ENCODE measurements around the gene ARRB2.

The ARRB2 gene

DNA sequence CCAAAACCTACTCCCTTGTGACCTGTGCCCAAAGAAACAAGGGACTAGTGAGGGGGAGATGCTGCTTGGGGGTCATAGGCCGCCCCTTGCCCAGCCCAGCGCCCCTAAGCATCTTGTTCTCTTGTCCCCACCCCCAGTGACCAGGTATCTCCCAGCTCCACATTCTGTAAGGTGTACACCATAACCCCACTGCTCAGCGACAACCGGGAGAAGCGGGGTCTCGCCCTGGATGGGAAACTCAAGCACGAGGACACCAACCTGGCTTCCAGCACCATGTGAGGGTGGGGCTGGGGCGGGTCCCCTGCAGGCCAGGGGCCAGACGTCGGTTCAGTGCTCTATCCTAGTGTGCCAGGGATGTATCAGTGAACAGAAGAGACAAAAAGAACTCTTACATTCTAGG, 8.7 kb downstream of the ARRB2 start:
- H3K4me3 ChIP-seq (replicated peaks in 1 of 2; ENCODE audit: low read depth in 2 of 2, low read length in 2 of 2): no peak overlapping the region
- DNase-seq (ENCODE audit: low read depth in 2 of 2): no peak
- TF ChIP-seq, protein P1, sequence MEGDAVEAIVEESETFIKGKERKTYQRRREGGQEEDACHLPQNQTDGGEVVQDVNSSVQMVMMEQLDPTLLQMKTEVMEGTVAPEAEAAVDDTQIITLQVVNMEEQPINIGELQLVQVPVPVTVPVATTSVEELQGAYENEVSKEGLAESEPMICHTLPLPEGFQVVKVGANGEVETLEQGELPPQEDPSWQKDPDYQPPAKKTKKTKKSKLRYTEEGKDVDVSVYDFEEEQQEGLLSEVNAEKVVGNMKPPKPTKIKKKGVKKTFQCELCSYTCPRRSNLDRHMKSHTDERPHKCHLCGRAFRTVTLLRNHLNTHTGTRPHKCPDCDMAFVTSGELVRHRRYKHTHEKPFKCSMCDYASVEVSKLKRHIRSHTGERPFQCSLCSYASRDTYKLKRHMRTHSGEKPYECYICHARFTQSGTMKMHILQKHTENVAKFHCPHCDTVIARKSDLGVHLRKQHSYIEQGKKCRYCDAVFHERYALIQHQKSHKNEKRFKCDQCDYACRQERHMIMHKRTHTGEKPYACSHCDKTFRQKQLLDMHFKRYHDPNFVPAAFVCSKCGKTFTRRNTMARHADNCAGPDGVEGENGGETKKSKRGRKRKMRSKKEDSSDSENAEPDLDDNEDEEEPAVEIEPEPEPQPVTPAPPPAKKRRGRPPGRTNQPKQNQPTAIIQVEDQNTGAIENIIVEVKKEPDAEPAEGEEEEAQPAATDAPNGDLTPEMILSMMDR (IDR thresholded peaks at IDR 0.05; ENCODE audit: low read depth, low read length): no peak

DNA sequence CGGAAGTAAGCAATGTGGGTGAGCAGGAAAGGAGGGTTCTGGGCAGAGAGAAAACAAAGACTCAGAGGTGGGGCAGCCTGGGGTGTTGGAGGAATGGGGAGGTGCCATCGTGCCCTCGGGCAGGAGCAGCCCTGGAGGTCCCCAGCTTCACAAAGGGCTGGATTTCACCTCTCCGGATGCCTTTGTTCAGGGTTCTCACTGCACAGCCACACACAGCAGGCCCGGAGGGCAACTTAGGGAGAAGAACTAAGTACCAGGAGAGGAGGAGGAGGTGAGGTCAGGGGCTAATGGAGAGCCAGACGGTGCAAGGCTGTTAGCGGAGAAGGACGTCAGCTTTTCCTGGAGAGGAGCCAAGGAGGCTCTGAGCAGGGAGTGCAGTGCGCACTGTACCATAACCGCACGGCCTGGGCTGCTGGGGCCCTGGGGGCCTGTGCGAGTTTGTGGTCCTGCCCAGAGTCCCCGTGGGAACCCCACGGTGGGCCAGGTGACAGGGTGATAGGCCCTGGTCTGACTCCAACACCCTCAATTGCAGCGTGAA, 9.3 kb downstream of the ARRB2 start:
- no peak overlapping the region for H3K4me3 ChIP-seq (replicated peaks in 1 of 2; ENCODE audit: low read depth in 2 of 2, low read length in 2 of 2)
- TF ChIP-seq, protein P1 (IDR thresholded peaks at IDR 0.05; ENCODE audit: low read depth, low read length): no peak
- DNase-seq (ENCODE audit: low read depth in 2 of 2): peak in 1 of 2 donors; percentile 12

DNA sequence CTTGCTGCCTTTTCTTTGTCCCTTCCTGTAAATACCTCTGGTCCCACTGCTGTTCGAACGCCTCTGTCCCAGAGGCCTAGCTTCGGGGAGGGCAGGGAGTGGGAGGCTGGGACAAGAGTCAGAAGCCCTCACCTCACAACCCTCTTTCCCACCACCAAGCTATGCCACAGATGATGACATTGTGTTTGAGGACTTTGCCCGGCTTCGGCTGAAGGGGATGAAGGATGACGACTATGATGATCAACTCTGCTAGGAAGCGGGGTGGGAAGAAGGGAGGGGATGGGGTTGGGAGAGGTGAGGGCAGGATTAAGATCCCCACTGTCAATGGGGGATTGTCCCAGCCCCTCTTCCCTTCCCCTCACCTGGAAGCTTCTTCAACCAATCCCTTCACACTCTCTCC, 10.4 kb downstream of the ARRB2 start:
- no peak overlapping the region for H3K4me3 ChIP-seq (replicated peaks in 1 of 2; ENCODE audit: low read depth in 2 of 2, low read length in 2 of 2)
- DNase-seq (ENCODE audit: low read depth in 2 of 2): no peak
- TF ChIP-seq, protein P1 (IDR thresholded peaks at IDR 0.05; ENCODE audit: low read depth, low read length): no peak

DNA sequence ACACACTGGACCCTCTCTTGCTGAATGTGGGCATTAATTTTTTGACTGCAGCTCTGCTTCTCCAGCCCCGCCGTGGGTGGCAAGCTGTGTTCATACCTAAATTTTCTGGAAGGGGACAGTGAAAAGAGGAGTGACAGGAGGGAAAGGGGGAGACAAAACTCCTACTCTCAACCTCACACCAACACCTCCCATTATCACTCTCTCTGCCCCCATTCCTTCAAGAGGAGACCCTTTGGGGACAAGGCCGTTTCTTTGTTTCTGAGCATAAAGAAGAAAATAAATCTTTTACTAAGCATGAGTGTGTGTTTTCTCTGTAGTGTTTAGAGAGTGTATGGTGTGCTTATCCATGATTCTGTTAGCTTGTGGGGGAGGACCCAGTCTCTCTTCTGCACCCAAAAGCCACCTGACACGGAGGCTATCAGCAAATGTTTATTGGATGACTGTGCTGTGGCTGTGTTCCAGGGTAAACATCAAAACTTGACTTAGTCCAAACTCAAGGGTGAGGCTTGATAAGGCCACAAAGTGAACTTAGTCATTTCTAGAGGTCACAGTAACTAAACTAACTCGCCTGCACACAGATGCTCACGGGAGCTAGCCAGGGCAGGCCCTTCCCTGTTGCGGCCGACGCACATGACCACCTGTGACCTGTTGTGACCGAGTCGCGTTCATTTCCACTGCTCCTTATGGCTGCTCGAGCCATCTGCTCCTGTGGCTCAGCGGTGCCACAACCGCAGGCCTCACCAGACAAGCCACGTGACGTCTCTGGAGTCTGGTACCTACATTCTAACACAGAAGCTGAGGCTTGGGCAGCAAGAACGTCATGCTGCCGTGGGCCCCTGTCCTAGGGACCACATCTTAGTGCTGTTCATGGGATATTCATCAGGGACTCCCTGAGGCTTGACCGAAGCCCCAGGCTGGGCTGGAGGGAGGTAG, 11.0 kb downstream of the ARRB2 start:
- DNase-seq (ENCODE audit: low read depth in 2 of 2): peak; percentile 37 to 46
- TF ChIP-seq, protein P1 (IDR thresholded peaks at IDR 0.05; ENCODE audit: low read depth, low read length): no peak
- no peak overlapping the region for H3K4me3 ChIP-seq (replicated peaks in 1 of 2; ENCODE audit: low read depth in 2 of 2, low read length in 2 of 2)

DNA sequence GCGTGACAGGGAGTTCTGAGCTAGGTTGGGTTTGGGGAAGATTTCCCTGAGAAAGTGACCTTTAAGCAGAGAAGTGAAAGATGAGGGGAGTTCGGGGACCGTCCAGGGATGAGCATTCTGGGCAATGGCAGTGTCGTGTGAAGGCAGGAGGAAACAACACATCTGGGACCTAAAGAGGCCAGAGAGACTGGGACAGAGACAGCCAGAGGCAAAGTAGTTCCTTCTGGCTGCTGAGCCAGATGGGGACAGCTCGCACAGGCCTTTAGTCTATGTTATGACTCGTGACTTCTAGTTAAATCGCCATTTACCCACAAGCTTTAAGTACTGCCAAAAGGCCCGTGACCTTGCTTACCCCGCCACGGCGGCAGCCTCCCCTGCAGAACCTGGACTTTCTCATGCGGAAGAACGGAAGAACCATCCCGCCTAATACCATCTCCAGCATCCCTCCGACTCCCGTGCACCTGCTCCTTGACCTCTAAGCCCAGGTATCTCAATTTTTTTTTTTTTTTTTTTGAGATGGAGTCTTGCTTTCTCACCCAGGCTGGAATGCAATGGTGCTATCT, 12.3 kb downstream of the ARRB2 start:
- DNase-seq (ENCODE audit: low read depth in 2 of 2): no peak
- TF ChIP-seq, protein P1 (IDR thresholded peaks at IDR 0.05; ENCODE audit: low read depth, low read length): no peak
- H3K4me3 ChIP-seq (replicated peaks in 1 of 2; ENCODE audit: low read depth in 2 of 2, low read length in 2 of 2): no peak overlapping the region

DNA sequence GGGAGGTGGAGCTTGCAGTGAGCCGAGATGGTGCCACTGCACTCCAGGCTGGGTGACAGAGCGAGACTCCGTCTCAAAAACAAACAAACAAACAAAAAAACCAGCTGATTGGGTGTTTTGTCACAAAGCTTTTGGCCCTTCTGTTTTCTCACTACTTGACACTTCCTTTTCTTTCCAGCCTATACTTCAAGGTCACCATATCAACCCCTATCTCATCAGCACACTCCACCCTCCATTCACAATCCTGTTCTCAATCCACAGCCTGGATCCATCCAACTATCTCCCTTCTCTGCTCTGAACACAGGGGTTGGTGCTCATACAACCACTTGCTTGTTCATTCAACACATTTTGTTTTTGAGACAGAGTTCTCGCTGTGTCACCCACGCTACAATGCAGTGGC, 14.2 kb downstream of the ARRB2 start:
- DNase-seq (ENCODE audit: low read depth in 2 of 2): no peak
- TF ChIP-seq, protein P1 (IDR thresholded peaks at IDR 0.05; ENCODE audit: low read depth, low read length): no peak
- H3K4me3 ChIP-seq (replicated peaks in 1 of 2; ENCODE audit: low read depth in 2 of 2, low read length in 2 of 2): no peak overlapping the region
